GM12878 (cell line): ENCODE data around the gene TCEA2. TPM values are rescaled to one million over a fixed set of nuclear protein-coding genes. Genes with fewer than 3 reads are reported as not detected.
A peak's percentile ranks its signal among the peaks of the same experiment; 100 is the strongest.

ENCODE experiments used
- BHLHE40 ChIP-seq, 2 experiments: fragments of 450-650 bp in 1 of 2; IDR thresholded peaks; 2 replicates each; pipeline ENCODE4 v1.6.1; 2011 to 2017; ENCODE audit warnings: low read depth in 2 of 2, borderline replicate concordance in 1 of 2, improper control_type of control experiment in 1 of 2, low read length in 1 of 2, mild to moderate bottlenecking in 1 of 2
- CREB1 ChIP-seq: IDR thresholded peaks from 2 replicates; pipeline ENCODE4 v1.6.1; 2012; ENCODE audit warnings: low read depth, mild to moderate bottlenecking, inconsistent platforms
- EZH2 ChIP-seq: IDR thresholded peaks from 2 replicates; pipeline ENCODE4 v1.6.1; 2012; ENCODE audit warnings: low read depth, mild to moderate bottlenecking, control low read depth, inconsistent platforms, low read length, borderline replicate concordance; ENCODE audit not compliant: control insufficient read depth
- GATAD2B ChIP-seq: fragments of 450-650 bp; conservative IDR thresholded peaks from 2 replicates; pipeline ENCODE4 v1.6.1; 2017; ENCODE audit warnings: low read depth, mild to moderate bottlenecking, moderate library complexity
- KDM1A ChIP-seq: fragments of 200-600 bp; sonication (generic); IDR thresholded peaks from 2 replicates; pipeline ENCODE4 v1.6.1; 2016; ENCODE audit warnings: borderline replicate concordance
- MYB ChIP-seq: fragments of 150-350 bp; IDR thresholded peaks from 2 replicates; pipeline ENCODE4 v1.6.1; 2014; ENCODE audit warnings: mild to moderate bottlenecking, low read depth, low read length, borderline replicate concordance
- NFYB ChIP-seq: IDR thresholded peaks from 2 replicates; pipeline ENCODE4 v1.6.1; 2011; ENCODE audit warnings: low read depth, mild to moderate bottlenecking, low read length, improper control_type of control experiment, moderate library complexity; ENCODE audit not compliant: insufficient read depth
- NR2C2 ChIP-seq: IDR thresholded peaks from 2 replicates; pipeline ENCODE4 v1.6.1; 2011; ENCODE audit warnings: borderline replicate concordance, low read depth; ENCODE audit not compliant: control insufficient read depth, insufficient read length
- NR2F1 ChIP-seq: fragments of 450-650 bp; conservative IDR thresholded peaks from 2 replicates; pipeline ENCODE4 v1.6.1; 2017; ENCODE audit warnings: mild to moderate bottlenecking
- PAX8 ChIP-seq: fragments of 450-650 bp; IDR thresholded peaks from 2 replicates; pipeline ENCODE4 v1.6.1; 2017; ENCODE audit warnings: mild to moderate bottlenecking, moderate library complexity
- POU2F2 ChIP-seq: IDR thresholded peaks from 3 replicates; pipeline ENCODE4 v1.6.1; 2011; ENCODE audit warnings: low read depth, mild to moderate bottlenecking, low read length, borderline replicate concordance
- SPI1 ChIP-seq: IDR thresholded peaks from 2 replicates; pipeline ENCODE4 v1.6.1; 2011; ENCODE audit warnings: low read depth, mild to moderate bottlenecking, low read length, moderate library complexity, borderline replicate concordance; ENCODE audit not compliant: insufficient read depth
- SREBF1 ChIP-seq: IDR thresholded peaks from 2 replicates; pipeline ENCODE4 v1.6.1; 2012; ENCODE audit warnings: mild to moderate bottlenecking, low read length
- SRF ChIP-seq, 2 experiments: IDR thresholded peaks; 2 replicates each; pipeline ENCODE4 v1.6.1; 2011; ENCODE audit warnings: low read depth in 2 of 2, low read length in 2 of 2, mild to moderate bottlenecking in 1 of 2, moderate library complexity in 1 of 2
- TBL1XR1 ChIP-seq: IDR thresholded peaks from 2 replicates; pipeline ENCODE4 v1.6.1; 2012; ENCODE audit warnings: low read depth, low read length, improper control_type of control experiment
- TCF3 ChIP-seq: IDR thresholded peaks from 2 replicates; pipeline ENCODE4 v1.6.1; 2012; ENCODE audit warnings: low read depth, mild to moderate bottlenecking, low read length, borderline replicate concordance; ENCODE audit not compliant: insufficient read depth
- TCF7 ChIP-seq: IDR thresholded peaks from 2 replicates; pipeline ENCODE4 v1.6.1; 2014; ENCODE audit warnings: antibody characterized with exemption, borderline replicate concordance
- polyA plus RNA-seq, 11 experiments: library from polyadenylated mRNA; depleted of rRNA in 4 of 11; unstranded in 6 of 11; stranded (reverse) in 5 of 11; fragments of >200 nt; fragmentation: Nextera tagmentation in 4 of 11; fragmentation: Illumina TruSeq in 1 of 11; extraction: Ambion mirVana in 4 of 11; extraction: Trizol in 1 of 11; gene quantifications; 1 replicate in 1 of 11; 2 replicates in 10 of 11; pipeline versions ENCODE4 v1.2.1 to v1.2.3, GENCODE V29; 2011 to 2016; ENCODE audit warnings: inconsistent platforms in 2 of 11, missing spikeins in 2 of 11, low read depth in 1 of 11
- total RNA-seq, 4 experiments: library from RNA; depleted of rRNA in 3 of 4; stranded (reverse); fragments of >200 nt in 3 of 4; fragmentation: Illumina TruSeq in 1 of 4; extraction: Trizol in 1 of 4; gene quantifications; 2 replicates each; pipeline versions ENCODE4 v1.2.1 to v1.2.3, GENCODE V29; 2013 to 2021
- TF ChIP-seq, protein P1 (sequence below): fragments of 450-650 bp; IDR thresholded peaks from 2 replicates; pipeline ENCODE4 v1.6.1; 2017; ENCODE audit warnings: low read depth, mild to moderate bottlenecking, moderate library complexity
- TF ChIP-seq, protein P2 (sequence below): fragments of 450-650 bp; IDR thresholded peaks from 2 replicates; pipeline ENCODE4 v1.6.1; 2018; ENCODE audit warnings: borderline replicate concordance, mild to moderate bottlenecking; ENCODE audit not compliant: partially characterized antibody
- TF ChIP-seq, protein P3 (sequence below): fragments of 450-650 bp; IDR thresholded peaks from 2 replicates; pipeline ENCODE4 v1.6.1; 2016; ENCODE audit warnings: mild to moderate bottlenecking
- TF ChIP-seq, protein P4 (sequence below): fragments of 450-650 bp; IDR thresholded peaks from 2 replicates; pipeline ENCODE4 v1.6.1; 2018; ENCODE audit warnings: mild to moderate bottlenecking, low read depth, moderate library complexity; ENCODE audit not compliant: partially characterized antibody

TCEA2 gene
- total and polyA plus RNA-seq, 10 of the 15 experiments (the other 5 are each of a cell fraction or from before 2014, with no cell fraction given), result 3.4 to 42.5 (median 13.3) TPM

DNA sequence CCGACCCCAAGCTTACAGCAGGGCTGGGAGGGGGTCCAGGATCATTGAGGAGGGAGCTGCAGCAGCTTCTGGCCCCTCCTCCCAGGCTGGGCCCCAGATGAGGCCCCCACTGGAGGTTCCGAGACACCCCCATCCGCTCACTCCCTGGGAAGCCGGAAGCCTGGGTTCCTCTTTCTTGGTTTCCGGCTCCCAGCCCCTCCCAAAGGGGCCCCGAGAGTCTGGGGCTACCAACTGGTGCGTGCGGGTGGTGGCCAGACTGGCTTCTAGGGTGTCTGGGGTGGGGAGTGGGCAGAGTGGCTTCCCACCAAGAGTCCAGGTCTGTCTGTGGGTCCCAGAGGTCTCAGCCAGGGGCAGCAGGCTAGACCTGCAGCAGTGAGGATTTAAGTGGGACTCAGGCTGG is 14.1 kb downstream of the TCEA2 start (continued):
- TF ChIP-seq, protein P1, sequence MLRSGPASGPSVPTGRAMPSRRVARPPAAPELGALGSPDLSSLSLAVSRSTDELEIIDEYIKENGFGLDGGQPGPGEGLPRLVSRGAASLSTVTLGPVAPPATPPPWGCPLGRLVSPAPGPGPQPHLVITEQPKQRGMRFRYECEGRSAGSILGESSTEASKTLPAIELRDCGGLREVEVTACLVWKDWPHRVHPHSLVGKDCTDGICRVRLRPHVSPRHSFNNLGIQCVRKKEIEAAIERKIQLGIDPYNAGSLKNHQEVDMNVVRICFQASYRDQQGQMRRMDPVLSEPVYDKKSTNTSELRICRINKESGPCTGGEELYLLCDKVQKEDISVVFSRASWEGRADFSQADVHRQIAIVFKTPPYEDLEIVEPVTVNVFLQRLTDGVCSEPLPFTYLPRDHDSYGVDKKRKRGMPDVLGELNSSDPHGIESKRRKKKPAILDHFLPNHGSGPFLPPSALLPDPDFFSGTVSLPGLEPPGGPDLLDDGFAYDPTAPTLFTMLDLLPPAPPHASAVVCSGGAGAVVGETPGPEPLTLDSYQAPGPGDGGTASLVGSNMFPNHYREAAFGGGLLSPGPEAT, result 0 out of 2 replicates have a peak, but pooled peaks have one; percentile 44
- TF ChIP-seq KDM1A (no peak), GATAD2B (peak; percentile 68), EZH2 (no peak), TBL1XR1 (peak; percentile 23; the same call in 1 of the 2 replicates), SPI1 (peak; percentile 95), MYB (no peak), BHLHE40 (IDR thresholded peaks at IDR 0.05; ENCODE audit: borderline replicate concordance in 1 of 2, low read depth in 2 of 2, low read length in 1 of 2) (peak; percentile 41 to 52; a peak in 1 of 4 replicates), NR2C2 (no peak), CREB1 (0 out of 2 replicates have a peak, but pooled peaks have one; percentile 29), NFYB (no peak), SRF (IDR thresholded peaks at IDR 0.05; ENCODE audit: low read depth in 2 of 2, low read length in 2 of 2) (no peak), NR2F1 (no peak; the same call in 1 of the 2 replicates), PAX8 (no peak), TCF3 (0 out of 2 replicates have a peak, but pooled peaks have one; percentile 20), POU2F2 (0 out of 3 replicates have a peak, but pooled peaks have one; percentile 17), SREBF1 (no peak), TCF7 (no peak)
- TF ChIP-seq, protein P2, sequence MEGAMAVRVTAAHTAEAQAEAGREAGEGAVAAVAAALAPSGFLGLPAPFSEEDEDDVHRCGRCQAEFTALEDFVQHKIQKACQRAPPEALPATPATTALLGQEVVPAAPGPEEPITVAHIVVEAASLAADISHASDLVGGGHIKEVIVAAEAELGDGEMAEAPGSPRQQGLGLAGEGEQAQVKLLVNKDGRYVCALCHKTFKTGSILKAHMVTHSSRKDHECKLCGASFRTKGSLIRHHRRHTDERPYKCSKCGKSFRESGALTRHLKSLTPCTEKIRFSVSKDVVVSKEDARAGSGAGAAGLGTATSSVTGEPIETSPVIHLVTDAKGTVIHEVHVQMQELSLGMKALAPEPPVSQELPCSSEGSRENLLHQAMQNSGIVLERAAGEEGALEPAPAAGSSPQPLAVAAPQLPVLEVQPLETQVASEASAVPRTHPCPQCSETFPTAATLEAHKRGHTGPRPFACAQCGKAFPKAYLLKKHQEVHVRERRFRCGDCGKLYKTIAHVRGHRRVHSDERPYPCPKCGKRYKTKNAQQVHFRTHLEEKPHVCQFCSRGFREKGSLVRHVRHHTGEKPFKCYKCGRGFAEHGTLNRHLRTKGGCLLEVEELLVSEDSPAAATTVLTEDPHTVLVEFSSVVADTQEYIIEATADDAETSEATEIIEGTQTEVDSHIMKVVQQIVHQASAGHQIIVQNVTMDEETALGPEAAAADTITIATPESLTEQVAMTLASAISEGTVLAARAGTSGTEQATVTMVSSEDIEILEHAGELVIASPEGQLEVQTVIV, result no peak
- TF ChIP-seq, protein P3, sequence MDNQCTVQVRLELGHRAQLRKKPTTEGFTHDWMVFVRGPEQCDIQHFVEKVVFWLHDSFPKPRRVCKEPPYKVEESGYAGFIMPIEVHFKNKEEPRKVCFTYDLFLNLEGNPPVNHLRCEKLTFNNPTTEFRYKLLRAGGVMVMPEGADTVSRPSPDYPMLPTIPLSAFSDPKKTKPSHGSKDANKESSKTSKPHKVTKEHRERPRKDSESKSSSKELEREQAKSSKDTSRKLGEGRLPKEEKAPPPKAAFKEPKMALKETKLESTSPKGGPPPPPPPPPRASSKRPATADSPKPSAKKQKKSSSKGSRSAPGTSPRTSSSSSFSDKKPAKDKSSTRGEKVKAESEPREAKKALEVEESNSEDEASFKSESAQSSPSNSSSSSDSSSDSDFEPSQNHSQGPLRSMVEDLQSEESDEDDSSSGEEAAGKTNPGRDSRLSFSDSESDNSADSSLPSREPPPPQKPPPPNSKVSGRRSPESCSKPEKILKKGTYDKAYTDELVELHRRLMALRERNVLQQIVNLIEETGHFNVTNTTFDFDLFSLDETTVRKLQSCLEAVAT, result no peak
- TF ChIP-seq, protein P4, sequence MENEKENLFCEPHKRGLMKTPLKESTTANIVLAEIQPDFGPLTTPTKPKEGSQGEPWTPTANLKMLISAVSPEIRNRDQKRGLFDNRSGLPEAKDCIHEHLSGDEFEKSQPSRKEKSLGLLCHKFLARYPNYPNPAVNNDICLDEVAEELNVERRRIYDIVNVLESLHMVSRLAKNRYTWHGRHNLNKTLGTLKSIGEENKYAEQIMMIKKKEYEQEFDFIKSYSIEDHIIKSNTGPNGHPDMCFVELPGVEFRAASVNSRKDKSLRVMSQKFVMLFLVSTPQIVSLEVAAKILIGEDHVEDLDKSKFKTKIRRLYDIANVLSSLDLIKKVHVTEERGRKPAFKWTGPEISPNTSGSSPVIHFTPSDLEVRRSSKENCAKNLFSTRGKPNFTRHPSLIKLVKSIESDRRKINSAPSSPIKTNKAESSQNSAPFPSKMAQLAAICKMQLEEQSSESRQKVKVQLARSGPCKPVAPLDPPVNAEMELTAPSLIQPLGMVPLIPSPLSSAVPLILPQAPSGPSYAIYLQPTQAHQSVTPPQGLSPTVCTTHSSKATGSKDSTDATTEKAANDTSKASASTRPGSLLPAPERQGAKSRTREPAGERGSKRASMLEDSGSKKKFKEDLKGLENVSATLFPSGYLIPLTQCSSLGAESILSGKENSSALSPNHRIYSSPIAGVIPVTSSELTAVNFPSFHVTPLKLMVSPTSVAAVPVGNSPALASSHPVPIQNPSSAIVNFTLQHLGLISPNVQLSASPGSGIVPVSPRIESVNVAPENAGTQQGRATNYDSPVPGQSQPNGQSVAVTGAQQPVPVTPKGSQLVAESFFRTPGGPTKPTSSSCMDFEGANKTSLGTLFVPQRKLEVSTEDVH, result no peak
